CD4-positive, alpha-beta T cell treated with Interleukin-15 for 4 hours (primary cell): ENCODE results near the gene ITPA.

Experiments used
- DNase-seq: peaks from one replicate; pipeline ENCODE4 v3.0.0-alpha.2; 2020; ENCODE audit warnings: low spot score

ITPA gene

GRCh38 chr20:3246682-3247081 is 37.4 kb downstream of the ITPA start:
- DNase-seq: no peak

GRCh38 chr20:3247638-3248037 is 38.3 kb downstream of the ITPA start:
- no peak for DNase-seq

- DNase-seq: no peak
Observed at GRCh38 chr20:3248167-3248992, 39.1 kb downstream of the ITPA start.

- no peak for DNase-seq
Observed at GRCh38 chr20:3248993-3249347, 39.7 kb downstream of the ITPA start.

- no peak for DNase-seq
Observed at GRCh38 chr20:3250091-3250504, 40.8 kb downstream of the ITPA start.

GRCh38 chr20:3251806-3252205 is 42.5 kb downstream of the ITPA start:
- DNase-seq: no peak

GRCh38 chr20:3255728-3256127 is 46.4 kb downstream of the ITPA start:
- DNase-seq: no peak

GRCh38 chr20:3258429-3258828 is 49.1 kb downstream of the ITPA start:
- no peak for DNase-seq

- DNase-seq: no peak
Observed at GRCh38 chr20:3262566-3262965, 53.3 kb downstream of the ITPA start.

- no peak for DNase-seq
Observed at GRCh38 chr20:3270051-3270450, 60.8 kb downstream of the ITPA start.

GRCh38 chr20:3273371-3273770 is 64.1 kb downstream of the ITPA start:
- no peak for DNase-seq
